GM12878 (cell line): Measurements from ENCODE around the gene PPP2R2B.

Source experiments
- BCL11A ChIP-seq: IDR thresholded peaks from 2 replicates; pipeline ENCODE4 v1.6.1; 2011; ENCODE audit warnings: low read depth, low read length
- FOXM1 ChIP-seq: IDR thresholded peaks from 2 replicates; pipeline ENCODE4 v1.6.1; 2012; ENCODE audit warnings: low read depth, mild to moderate bottlenecking, inconsistent platforms, low read length, moderate library complexity
- PML ChIP-seq: IDR thresholded peaks from 2 replicates; pipeline ENCODE4 v1.6.1; 2012; ENCODE audit warnings: low read length, inconsistent platforms
- POLR2AphosphoS5 ChIP-seq: IDR thresholded peaks from 2 replicates; pipeline ENCODE4 v1.6.1; 2011; ENCODE audit warnings: mild to moderate bottlenecking, low read length, inconsistent platforms
- RAD21 ChIP-seq: IDR thresholded peaks from 2 replicates; pipeline ENCODE4 v1.6.1; 2011; ENCODE audit warnings: mild to moderate bottlenecking, low read depth, low read length, moderate library complexity; ENCODE audit not compliant: insufficient read depth
- RAD51 ChIP-seq: fragments of 450-650 bp; IDR thresholded peaks from 2 replicates; pipeline ENCODE4 v1.6.1; 2016; ENCODE audit warnings: moderate library complexity, mild to moderate bottlenecking, inconsistent platforms
- RUNX3 ChIP-seq: IDR thresholded peaks from 2 replicates; pipeline ENCODE4 v1.6.1; 2012; ENCODE audit warnings: low read length, inconsistent platforms
- SMC3 ChIP-seq: IDR thresholded peaks from 2 replicates; pipeline ENCODE4 v1.6.1; 2011; ENCODE audit warnings: low read length, improper control_type of control experiment, borderline replicate concordance
- SUZ12 ChIP-seq: fragments of 200-600 bp; sonication (generic); IDR thresholded peaks from one replicate; pipeline ENCODE4 v1.6.1; 2018; ENCODE audit warnings: antibody characterized with exemption, mild to moderate bottlenecking; ENCODE audit not compliant: unreplicated experiment
- YY1 ChIP-seq: IDR thresholded peaks from 2 replicates; pipeline ENCODE4 v1.6.1; 2011; ENCODE audit warnings: low read depth, mild to moderate bottlenecking, low read length
- TF ChIP-seq, protein P1 (sequence below), 3 experiments: IDR thresholded peaks in 2 of 3; conservative IDR thresholded peaks in 1 of 3; 2 replicates each; pipeline ENCODE4 v1.5.1; 2011; ENCODE audit warnings: low read depth in 3 of 3, low read length in 3 of 3, mild to moderate bottlenecking in 3 of 3, control low read depth in 2 of 3, moderate library complexity in 2 of 3, inconsistent platforms in 1 of 3, mixed read lengths in 1 of 3; ENCODE audit not compliant: control insufficient read depth in 2 of 3, insufficient read depth in 1 of 3; ENCODE audit errors: extremely low read depth in 1 of 3
- TF ChIP-seq, protein P2 (sequence below): fragments of 450-650 bp; IDR thresholded peaks from 2 replicates; pipeline ENCODE4 v1.6.1; 2017; ENCODE audit warnings: antibody characterized with exemption, mild to moderate bottlenecking, moderate library complexity

DNA sequence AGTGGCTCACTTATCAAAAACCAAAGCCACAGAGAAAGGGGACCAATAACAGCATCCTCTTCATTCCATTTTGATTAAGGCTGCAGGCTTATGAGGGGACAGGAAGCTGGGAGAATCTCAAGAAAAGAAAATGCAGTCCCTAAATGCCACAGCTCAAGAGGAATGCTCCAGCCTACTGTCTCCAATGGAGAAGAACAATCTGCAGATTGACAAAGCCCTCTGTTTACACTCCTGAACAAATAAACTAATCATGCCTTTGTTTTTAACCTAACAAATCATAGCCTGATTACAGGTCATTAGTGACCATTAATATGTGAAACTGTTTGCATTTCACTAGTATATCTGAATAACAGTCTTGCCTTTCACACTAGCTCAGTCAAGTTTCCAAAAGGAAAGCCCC lies 26.5 kb downstream of the PPP2R2B start:
- no peak for TF ChIP-seq RAD21
- no peak for TF ChIP-seq SMC3
- TF ChIP-seq, protein P1, sequence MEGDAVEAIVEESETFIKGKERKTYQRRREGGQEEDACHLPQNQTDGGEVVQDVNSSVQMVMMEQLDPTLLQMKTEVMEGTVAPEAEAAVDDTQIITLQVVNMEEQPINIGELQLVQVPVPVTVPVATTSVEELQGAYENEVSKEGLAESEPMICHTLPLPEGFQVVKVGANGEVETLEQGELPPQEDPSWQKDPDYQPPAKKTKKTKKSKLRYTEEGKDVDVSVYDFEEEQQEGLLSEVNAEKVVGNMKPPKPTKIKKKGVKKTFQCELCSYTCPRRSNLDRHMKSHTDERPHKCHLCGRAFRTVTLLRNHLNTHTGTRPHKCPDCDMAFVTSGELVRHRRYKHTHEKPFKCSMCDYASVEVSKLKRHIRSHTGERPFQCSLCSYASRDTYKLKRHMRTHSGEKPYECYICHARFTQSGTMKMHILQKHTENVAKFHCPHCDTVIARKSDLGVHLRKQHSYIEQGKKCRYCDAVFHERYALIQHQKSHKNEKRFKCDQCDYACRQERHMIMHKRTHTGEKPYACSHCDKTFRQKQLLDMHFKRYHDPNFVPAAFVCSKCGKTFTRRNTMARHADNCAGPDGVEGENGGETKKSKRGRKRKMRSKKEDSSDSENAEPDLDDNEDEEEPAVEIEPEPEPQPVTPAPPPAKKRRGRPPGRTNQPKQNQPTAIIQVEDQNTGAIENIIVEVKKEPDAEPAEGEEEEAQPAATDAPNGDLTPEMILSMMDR (IDR thresholded peaks at IDR 0.05 in 2 of 3, conservative IDR thresholded peaks at IDR 0.05 in 1 of 3; ENCODE audit: control insufficient read depth in 2 of 3, extremely low read depth in 1 of 3, insufficient read depth in 1 of 3, low read depth in 3 of 3, low read length in 3 of 3), result no peak
- TF ChIP-seq RUNX3, result no peak
- TF ChIP-seq FOXM1, result no peak
- no peak for TF ChIP-seq SUZ12
- TF ChIP-seq POLR2AphosphoS5, result no peak
- TF ChIP-seq, protein P2, sequence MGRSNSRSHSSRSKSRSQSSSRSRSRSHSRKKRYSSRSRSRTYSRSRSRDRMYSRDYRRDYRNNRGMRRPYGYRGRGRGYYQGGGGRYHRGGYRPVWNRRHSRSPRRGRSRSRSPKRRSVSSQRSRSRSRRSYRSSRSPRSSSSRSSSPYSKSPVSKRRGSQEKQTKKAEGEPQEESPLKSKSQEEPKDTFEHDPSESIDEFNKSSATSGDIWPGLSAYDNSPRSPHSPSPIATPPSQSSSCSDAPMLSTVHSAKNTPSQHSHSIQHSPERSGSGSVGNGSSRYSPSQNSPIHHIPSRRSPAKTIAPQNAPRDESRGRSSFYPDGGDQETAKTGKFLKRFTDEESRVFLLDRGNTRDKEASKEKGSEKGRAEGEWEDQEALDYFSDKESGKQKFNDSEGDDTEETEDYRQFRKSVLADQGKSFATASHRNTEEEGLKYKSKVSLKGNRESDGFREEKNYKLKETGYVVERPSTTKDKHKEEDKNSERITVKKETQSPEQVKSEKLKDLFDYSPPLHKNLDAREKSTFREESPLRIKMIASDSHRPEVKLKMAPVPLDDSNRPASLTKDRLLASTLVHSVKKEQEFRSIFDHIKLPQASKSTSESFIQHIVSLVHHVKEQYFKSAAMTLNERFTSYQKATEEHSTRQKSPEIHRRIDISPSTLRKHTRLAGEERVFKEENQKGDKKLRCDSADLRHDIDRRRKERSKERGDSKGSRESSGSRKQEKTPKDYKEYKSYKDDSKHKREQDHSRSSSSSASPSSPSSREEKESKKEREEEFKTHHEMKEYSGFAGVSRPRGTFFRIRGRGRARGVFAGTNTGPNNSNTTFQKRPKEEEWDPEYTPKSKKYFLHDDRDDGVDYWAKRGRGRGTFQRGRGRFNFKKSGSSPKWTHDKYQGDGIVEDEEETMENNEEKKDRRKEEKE, result no peak
- no peak for TF ChIP-seq YY1
- TF ChIP-seq PML, result no peak
- no peak for TF ChIP-seq BCL11A
- no peak for TF ChIP-seq RAD51
